Breast epithelium (tissue), 4 donors: ENCODE data around the gene C16orf74. TPM values are rescaled to one million over a fixed set of nuclear protein-coding genes. Genes with fewer than 3 reads are reported as not detected.

Experiments used
- DNase-seq, 2 donors: peaks; one replicate each; pipeline ENCODE4 v3.0.0-alpha.2; 2019; ENCODE audit warnings: low spot score in 2 of 2
- H3K27ac ChIP-seq, 2 donors: fragments of 200-600 bp; sonication (generic) in 1 of 2; one replicate each; pipeline ENCODE4 v1.5.1; 2016 to 2019; ENCODE audit warnings: mild to moderate bottlenecking in 1 of 2
- H3K27me3 ChIP-seq, 2 donors: fragments of 200-600 bp; sonication (generic) in 1 of 2; one replicate each; pipeline versions ENCODE4 v1.5.1 to v1.6.0; 2017 to 2019; ENCODE audit warnings: control low read depth in 1 of 2, mild to moderate bottlenecking in 1 of 2
- H3K36me3 ChIP-seq: fragments of 200-600 bp; one replicate; pipeline ENCODE4 v1.5.1; 2019
- H3K4me1 ChIP-seq, 2 donors: fragments of 200-600 bp; sonication (generic); one replicate each; pipeline ENCODE4 v1.5.1; 2016 to 2019; ENCODE audit warnings: control low read depth in 1 of 2
- H3K4me3 ChIP-seq, 3 donors: fragments of 200-600 bp; sonication (generic); 1 replicate in 2 of 3; 2 replicates in 1 of 3; pipeline ENCODE4 v1.5.1; 2016 to 2019; ENCODE audit warnings: mild to moderate bottlenecking in 3 of 3, moderate library complexity in 2 of 3
- H3K9me3 ChIP-seq, 2 donors: fragments of 200-600 bp; sonication (generic) in 1 of 2; one replicate each; pipeline ENCODE4 v1.5.1; 2016 to 2019; ENCODE audit warnings: control low read depth in 1 of 2
- POLR2A ChIP-seq: fragments of 450-650 bp; IDR thresholded peaks from one replicate; pipeline ENCODE4 v1.6.1; 2016; ENCODE audit warnings: antibody characterized with exemption, mild to moderate bottlenecking, moderate library complexity
- POLR2AphosphoS5 ChIP-seq, 3 donors: sonication (generic); formaldehyde crosslinking; IDR thresholded peaks; one replicate each; pipeline ENCODE4 v1.6.1; 2017; ENCODE audit warnings: antibody characterized with exemption in 3 of 3
- intact Hi-C: fragments of 100-400 bp; cut with DNase I; formaldehyde crosslinking; loops from one replicate; pipeline ENCODE4 v1.15.1; 2023; ENCODE audit warnings: low total_unique reads
- total RNA-seq, 3 donors: library from RNA; depleted of rRNA; stranded (reverse); fragments of >200 nt; gene quantifications; one replicate each; pipeline ENCODE4 v1.1.0, GENCODE V29; 2016
- TF ChIP-seq, protein P1 (sequence below), 3 donors: fragments of 450-650 bp; IDR thresholded peaks; one replicate each; pipeline ENCODE4 v1.5.1; 2016 to 2017; ENCODE audit warnings: antibody characterized with exemption in 3 of 3, mild to moderate bottlenecking in 3 of 3, moderate library complexity in 3 of 3

C16orf74 gene
- total RNA-seq, 3 donors from 2014 or later: 0.80 to 7.2 (median 6.7) TPM

DNA sequence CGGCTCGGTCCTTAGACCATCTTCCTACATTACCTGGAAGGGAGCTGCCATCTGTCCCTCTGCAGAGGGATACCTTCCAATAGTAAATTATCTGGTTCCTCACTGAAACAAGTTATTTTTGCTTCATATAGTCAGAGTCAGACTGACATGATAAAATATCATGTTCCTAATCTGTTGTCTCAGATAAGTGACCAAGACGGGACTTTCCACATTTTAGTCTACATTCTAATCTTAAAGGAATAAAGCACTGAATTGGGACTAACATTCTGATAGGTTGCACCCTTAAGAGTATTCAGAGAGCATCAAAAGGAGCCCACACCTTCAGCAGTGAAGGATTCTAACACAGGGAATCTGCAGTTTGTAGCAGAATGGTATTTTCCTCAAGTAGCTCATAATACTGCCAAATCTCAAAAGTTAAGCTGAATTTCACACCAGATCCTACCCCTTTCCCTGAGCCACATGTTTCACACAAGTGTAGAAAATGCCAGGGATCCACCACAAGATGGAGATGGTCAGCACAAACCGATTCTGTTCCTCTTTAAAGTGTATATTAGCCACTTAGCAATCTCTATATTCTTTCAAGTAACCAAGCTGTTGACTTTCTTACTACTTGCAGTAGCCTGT is 75.5 kb downstream of the C16orf74 start:
- no peaks in the 10 kb centered on the region for H3K4me1 ChIP-seq
- TF ChIP-seq POLR2A (no peak), POLR2AphosphoS5 (IDR thresholded peaks at IDR 0.05) (no peak)
- TF ChIP-seq, protein P1, sequence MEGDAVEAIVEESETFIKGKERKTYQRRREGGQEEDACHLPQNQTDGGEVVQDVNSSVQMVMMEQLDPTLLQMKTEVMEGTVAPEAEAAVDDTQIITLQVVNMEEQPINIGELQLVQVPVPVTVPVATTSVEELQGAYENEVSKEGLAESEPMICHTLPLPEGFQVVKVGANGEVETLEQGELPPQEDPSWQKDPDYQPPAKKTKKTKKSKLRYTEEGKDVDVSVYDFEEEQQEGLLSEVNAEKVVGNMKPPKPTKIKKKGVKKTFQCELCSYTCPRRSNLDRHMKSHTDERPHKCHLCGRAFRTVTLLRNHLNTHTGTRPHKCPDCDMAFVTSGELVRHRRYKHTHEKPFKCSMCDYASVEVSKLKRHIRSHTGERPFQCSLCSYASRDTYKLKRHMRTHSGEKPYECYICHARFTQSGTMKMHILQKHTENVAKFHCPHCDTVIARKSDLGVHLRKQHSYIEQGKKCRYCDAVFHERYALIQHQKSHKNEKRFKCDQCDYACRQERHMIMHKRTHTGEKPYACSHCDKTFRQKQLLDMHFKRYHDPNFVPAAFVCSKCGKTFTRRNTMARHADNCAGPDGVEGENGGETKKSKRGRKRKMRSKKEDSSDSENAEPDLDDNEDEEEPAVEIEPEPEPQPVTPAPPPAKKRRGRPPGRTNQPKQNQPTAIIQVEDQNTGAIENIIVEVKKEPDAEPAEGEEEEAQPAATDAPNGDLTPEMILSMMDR (IDR thresholded peaks at IDR 0.05): peak in 1 of 3 donors; percentile 29
- no peak for DNase-seq
- H3K27ac ChIP-seq: no peak overlapping the region
- no peak overlapping the region for H3K4me3 ChIP-seq
- no peaks in the 10 kb centered on the region for H3K27me3 ChIP-seq
- no peaks in the 10 kb centered on the region for H3K9me3 ChIP-seq
- intact Hi-C loops: no loop called here
- no peaks in the 10 kb centered on the region for H3K36me3 ChIP-seq

DNA sequence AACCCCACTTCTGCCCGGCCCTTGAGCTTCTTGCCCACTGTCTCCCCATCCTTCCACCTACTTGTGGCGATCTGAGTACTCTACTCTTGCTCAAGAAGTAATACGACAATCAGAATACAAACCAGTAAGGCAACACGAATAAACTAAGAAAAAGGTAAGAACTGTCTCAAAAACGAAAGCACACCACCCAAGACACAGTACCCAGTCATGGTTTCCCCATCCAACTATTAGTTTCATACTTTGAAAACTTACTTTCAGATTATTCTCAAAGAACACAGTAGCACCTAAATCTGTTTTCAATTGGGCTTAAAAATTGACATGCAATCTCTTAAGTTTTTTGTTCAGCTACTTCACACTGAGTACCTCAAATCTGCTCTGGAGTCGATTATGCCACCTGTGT is 76.1 kb downstream of the C16orf74 start:
- intact Hi-C loops: no loop called here
- Histone ChIP-seq H3K4me3 (no peak overlapping the region), H3K27me3 (no peaks in the 10 kb centered on the region), H3K36me3 (no peaks in the 10 kb centered on the region), H3K9me3 (no peaks in the 10 kb centered on the region), H3K27ac (peak overlapping the region in 1 of 2 donors; percentile 62), H3K4me1 (no peaks in the 10 kb centered on the region)
- DNase-seq: no peak
- TF ChIP-seq POLR2AphosphoS5 (IDR thresholded peaks at IDR 0.05) (no peak), POLR2A (no peak)
- TF ChIP-seq, protein P1 (IDR thresholded peaks at IDR 0.05): no peak

DNA sequence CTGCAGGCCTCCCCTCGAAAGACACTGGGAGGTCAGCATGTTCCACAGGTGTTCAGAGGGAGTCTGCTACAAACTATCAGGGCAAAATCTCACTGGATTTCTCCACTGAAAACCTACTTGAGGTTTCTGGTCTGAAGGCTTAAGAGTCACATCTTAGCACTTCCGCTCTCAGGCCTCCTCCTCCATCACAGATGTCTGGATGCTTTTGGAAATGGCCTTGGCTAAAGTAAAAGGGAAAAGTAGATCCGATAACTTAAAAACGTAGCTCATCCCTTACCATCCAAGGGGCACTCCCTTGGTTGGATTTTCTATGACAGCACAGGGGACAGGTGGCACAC is 76.5 kb downstream of the C16orf74 start:
- H3K9me3 ChIP-seq: no peaks in the 10 kb centered on the region
- peak in 1 of 3 donors; percentile 2 for TF ChIP-seq POLR2AphosphoS5 (IDR thresholded peaks at IDR 0.05)
- TF ChIP-seq, protein P1 (IDR thresholded peaks at IDR 0.05): no peak
- no peak for TF ChIP-seq POLR2A
- H3K4me1 ChIP-seq: no peaks in the 10 kb centered on the region
- no peaks in the 10 kb centered on the region for H3K36me3 ChIP-seq
- intact Hi-C loops: no loop called here
- no peak for DNase-seq
- H3K4me3 ChIP-seq: no peak overlapping the region
- peak overlapping the region; percentile 12 to 62 for H3K27ac ChIP-seq
- H3K27me3 ChIP-seq: no peaks in the 10 kb centered on the region

DNA sequence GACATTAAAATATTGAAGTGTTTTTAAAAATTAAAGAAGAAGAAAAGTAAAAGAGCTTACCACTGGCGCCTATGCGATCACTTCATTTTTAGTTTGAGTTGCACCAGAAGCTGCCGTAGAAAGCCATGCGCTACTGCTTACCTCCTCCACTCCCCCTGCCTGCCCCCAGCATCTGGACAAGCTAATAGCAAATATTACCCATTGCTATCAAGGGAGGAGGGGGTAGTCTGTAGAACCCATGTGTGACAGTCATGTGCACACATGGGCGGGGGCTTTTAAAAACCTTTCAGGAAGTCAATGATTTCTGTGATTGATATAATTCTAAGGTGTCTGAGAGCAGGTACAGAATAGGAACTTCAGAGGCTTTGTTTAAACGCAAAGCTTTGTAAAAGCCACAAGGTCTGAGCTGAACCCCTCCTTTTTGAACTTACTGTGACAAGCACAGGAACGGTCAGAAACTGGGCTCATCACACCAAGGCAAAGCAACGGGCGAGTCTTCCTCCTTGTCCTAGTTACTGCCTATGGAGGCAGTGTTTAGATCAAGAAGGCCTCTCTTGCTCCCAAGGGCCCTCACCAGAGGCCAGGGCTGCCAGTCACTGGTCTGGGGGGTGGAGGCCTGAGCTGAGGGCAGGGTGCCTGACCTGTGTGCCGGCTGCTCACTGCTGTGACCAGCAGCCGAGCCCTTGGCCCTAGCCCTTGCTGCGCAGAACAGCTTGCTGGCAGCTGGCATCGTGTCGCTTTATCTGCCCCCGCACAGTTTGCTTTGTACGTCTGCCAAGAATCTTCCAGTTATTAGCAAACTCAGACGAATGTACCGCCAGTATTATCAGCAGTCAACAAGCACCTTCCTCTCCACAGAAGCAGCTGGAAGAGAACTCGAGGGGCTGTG is 77.1 kb downstream of the C16orf74 start:
- Histone ChIP-seq H3K27me3 (no peaks in the 10 kb centered on the region), H3K27ac (peak overlapping the region; percentile 12 to 62), H3K9me3 (no peaks in the 10 kb centered on the region), H3K4me3 (no peak overlapping the region), H3K4me1 (no peaks in the 10 kb centered on the region), H3K36me3 (no peaks in the 10 kb centered on the region)
- intact Hi-C loops: no loop called here
- peak; percentile 10 to 46 for DNase-seq
- TF ChIP-seq POLR2A: no peak
- TF ChIP-seq, protein P1 (IDR thresholded peaks at IDR 0.05): no peak
- TF ChIP-seq POLR2AphosphoS5 (IDR thresholded peaks at IDR 0.05): peak in 1 of 3 donors; percentile 11

DNA sequence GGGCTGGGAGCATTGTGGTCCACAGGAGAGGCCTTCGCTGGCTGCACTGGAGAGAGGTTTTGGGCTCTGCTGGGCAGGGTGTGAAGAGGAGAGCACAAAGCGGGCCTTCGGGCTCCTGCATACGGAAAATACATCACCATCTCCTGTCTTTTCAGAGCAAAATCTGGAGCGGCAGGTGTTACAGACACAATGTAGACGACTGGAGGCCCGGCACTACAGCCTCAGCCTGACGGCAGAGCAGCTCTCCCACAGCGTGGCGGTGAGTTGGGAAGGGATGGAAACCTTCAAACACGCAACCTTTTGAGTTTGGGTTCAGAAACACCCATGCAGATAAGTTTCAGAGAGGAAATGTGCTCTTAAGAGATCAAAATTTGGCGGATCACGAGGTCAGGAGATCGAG is 80.1 kb downstream of the C16orf74 start:
- Histone ChIP-seq H3K4me1 (no peaks in the 10 kb centered on the region), H3K4me3 (no peak overlapping the region), H3K27ac (no peak overlapping the region), H3K27me3 (no peaks in the 10 kb centered on the region), H3K9me3 (no peaks in the 10 kb centered on the region), H3K36me3 (no peaks in the 10 kb centered on the region)
- TF ChIP-seq POLR2AphosphoS5 (IDR thresholded peaks at IDR 0.05) (no peak), POLR2A (no peak)
- TF ChIP-seq, protein P1 (IDR thresholded peaks at IDR 0.05): no peak
- intact Hi-C loops: no loop called here
- peak in 1 of 2 donors; percentile 1 for DNase-seq
